SU-DHL-6 (cell line): ENCODE results near the gene MFNG.

Experiments
- CTCF ChIP-seq: fragments of 200-600 bp; sonication (generic); IDR thresholded peaks from one replicate; pipeline ENCODE4 v1.5.1; 2017; ENCODE audit warnings: antibody characterized with exemption, mild to moderate bottlenecking, low read length, moderate library complexity; ENCODE audit not compliant: insufficient read depth, poor library complexity, severe bottlenecking
- EZH2phosphoT487 ChIP-seq: fragments of 200-600 bp; sonication (generic), shearing (Covaris generic); conservative IDR thresholded peaks from 2 replicates; pipeline ENCODE4 v1.6.1; 2018; ENCODE audit warnings: mild to moderate bottlenecking, antibody characterized with exemption, low read length, moderate library complexity, mixed read lengths

GRCh38 chr22:37502342-37503182, 16.4 kb upstream of the MFNG start:
- no peak for TF ChIP-seq CTCF
- TF ChIP-seq EZH2phosphoT487: no peak
